GM19035 (cell line): ENCODE measurements around the gene MAPKAPK3.

Source experiments
- ATAC-seq: cut with Tn5 transposase; IDR thresholded peaks from one replicate; pipeline ENCODE4 v1.9.1; 2021; ENCODE audit not compliant: unreplicated experiment

The MAPKAPK3 gene

DNA sequence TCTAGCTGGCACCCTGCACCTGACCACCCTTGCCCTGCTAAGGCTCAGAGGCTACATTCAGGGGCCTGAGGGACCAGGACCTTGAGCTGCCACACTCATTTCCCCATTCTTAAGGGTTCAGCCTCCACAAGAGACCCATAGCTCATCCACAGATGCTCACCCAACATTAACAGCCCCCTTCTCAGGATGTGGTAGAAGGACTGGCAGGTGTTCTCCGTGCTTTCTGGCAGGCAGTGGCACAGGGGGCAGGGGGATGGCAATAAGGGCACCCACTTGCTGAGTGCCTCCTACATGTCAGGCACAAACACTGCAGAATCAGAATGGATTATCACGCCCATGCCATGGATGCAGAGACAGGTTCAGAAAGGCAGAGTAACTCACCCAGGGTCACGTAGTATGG is 9.4 kb downstream of the MAPKAPK3 start:
- ATAC-seq, result no peak

GRCh38 chr3:50627407-50628051 is 10.6 kb downstream of the MAPKAPK3 start:
- ATAC-seq, result no peak

- no peak for ATAC-seq
These were observed 11.7 kb downstream of the MAPKAPK3 start for GRCh38 chr3:50628601-50629000.

DNA sequence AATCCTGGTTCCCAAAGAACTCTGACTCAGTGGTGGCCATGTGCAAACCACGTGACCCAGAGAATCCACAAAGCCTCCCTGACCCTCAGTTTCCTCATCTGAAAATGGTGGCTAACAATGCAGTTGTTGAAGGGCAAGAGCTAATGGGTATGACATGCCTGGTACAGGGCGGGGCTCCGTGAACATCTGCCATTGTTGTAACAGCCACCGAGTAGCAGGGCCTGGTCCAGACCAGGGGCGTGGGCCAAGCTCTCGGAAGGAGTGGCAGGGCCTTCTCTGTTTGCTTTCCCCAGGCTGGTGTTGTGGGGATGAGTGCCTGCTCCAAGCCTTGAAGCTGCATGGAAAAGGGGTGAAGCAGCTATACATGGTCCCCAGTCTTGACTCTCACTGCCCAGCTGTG is 13.4 kb downstream of the MAPKAPK3 start:
- ATAC-seq, result no peak

DNA sequence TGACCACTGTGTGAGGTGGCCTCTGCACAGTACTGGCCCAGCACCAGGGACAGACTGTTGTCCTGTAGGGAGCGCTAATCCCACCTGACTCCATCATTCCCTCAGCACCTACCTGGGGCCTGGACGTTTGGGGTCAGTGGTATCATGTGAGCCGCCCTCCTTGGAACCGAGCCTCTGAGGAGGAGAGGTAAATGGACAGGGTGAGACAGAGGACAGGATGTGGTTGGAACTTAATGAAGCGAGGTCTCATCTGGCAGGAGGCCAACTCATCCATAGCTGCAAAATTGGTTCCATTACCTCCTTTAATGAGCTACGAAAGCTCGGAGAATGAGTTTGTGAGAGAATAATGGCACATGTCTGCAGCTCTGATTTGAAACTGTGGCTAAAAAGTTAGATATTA is 13.9 kb downstream of the MAPKAPK3 start:
- no peak for ATAC-seq

GRCh38 chr3:50632450-50632849 is 15.5 kb downstream of the MAPKAPK3 start:
- no peak for ATAC-seq

GRCh38 chr3:50633230-50633790 is 16.4 kb downstream of the MAPKAPK3 start:
- no peak for ATAC-seq

GRCh38 chr3:50635066-50635465 is 18.1 kb downstream of the MAPKAPK3 start:
- ATAC-seq, result no peak

- ATAC-seq, result no peak
These were observed 20.1 kb downstream of the MAPKAPK3 start for GRCh38 chr3:50637011-50637410.

GRCh38 chr3:50637945-50638344 is 21.0 kb downstream of the MAPKAPK3 start:
- no peak for ATAC-seq

DNA sequence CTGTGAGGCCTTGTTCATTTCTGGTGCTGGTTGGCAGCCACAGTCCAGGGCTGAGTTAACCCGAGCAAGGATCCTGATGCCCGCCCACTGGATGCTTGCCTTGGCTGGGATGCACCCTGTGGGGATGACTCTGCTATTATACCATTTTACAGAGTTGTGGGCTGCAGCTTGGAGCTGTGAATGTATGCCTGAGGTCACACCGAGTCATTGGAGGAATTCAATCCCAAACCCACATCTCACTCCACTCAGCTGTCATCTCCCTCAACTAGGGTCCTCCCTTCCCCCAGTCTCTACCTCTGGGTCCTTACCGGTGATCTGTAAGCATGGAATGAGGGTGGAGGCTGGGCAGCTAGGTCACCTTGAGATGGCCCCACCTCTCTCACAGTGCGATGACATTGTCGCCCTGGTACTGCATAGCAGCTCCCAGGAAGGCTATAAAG is 22.1 kb downstream of the MAPKAPK3 start:
- ATAC-seq, result no peak

GRCh38 chr3:50642382-50642781 is 25.4 kb downstream of the MAPKAPK3 start:
- no peak for ATAC-seq

DNA sequence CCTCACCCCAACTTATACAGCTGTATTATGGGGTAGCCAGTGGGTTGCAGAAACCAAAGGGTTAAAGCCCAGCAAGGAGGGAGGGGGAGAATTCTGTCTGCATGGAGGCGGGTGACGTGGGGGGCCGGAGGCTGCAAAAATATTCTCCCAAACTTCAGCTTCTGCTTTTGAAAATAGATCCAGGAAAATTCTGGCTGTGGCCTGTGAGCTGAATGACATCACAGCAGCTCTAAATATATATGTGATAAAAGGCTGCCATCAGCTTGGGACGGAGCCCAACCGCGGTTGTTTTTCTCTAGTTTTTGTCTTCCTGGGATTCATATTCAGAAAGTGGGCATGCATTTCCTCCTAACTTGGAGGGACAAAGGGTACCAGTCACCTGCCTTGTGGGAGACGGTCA is 27.6 kb downstream of the MAPKAPK3 start:
- no peak for ATAC-seq

- no peak for ATAC-seq
These were observed 28.4 kb downstream of the MAPKAPK3 start for GRCh38 chr3:50645378-50645777.

DNA sequence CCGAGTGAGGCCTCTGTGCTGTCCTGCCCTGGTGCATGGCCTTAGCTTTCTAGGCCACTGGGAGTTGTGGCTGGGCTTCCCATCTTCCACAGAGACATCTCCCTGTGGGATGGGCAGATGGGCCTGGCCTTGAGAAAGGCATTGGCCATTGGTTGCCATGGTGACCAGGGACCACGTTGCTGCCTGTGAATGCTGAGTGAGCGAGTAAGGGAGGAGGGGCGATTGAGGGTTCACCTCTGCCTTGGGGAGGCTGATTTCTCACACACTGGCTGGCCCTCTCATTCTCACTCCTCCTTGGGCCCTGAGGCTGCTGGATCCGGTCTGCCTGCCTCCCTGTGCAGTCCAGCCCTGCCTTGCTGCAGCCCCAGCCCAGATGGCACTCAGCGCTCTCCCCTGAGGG is 31.4 kb downstream of the MAPKAPK3 start:
- ATAC-seq, result no peak

- ATAC-seq, result no peak
These were observed 32.0 kb downstream of the MAPKAPK3 start for GRCh38 chr3:50648944-50649343.

GRCh38 chr3:50649451-50649931 is 32.5 kb downstream of the MAPKAPK3 start:
- ATAC-seq, result no peak

- ATAC-seq, result no peak
These were observed 33.1 kb downstream of the MAPKAPK3 start for GRCh38 chr3:50650018-50650417.

DNA sequence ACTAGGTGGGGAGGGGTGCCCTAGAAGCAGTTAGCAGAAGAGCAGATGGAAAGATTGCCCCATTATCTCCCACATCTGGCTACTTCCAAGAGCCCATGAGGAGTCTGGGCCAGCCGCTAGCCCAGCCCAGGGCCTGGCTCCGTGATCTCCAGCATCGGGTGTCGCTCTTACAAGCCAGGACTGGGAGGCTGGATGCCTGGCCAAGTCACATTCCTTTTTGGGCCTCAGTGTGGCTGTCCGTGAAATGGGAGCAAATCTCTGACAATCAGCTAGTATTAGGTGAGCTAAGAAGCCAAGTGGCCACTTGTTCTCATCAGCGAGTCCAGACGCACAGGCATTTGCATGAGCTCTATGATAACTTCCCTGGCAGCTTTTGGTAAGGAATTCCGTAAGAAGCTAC is 34.5 kb downstream of the MAPKAPK3 start:
- no peak for ATAC-seq

DNA sequence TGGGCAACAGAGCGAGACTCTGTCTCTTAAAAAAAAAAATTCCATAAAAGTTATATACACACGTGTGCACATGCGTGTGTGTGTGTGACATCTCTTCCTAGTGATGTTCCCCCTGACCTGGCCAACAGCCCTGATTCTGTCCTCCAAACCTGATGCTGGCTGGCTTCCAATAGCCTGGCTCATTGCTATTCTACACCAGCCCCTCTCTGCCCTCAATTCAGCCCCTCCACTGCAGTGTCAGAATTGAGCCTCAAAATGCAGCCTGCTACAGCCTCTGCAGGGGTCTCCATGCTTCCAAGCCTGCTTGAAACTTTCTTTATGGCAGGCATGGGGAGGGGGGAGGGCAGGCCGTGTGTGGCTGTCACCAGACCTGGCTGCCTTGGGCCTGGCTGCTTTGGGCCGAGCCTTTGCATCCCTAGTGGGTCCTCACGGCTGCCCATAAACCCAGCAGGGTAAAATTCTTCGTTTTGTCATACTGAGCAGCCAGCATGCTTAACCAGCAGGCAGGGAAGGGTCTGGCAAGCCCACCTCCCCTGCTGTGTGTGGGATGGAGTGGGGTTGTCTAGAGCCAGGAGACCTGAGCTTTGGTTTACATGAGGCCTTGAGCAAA is 35.1 kb downstream of the MAPKAPK3 start:
- no peak for ATAC-seq

- ATAC-seq, result no peak
These were observed 35.8 kb downstream of the MAPKAPK3 start for GRCh38 chr3:50652709-50653108.

DNA sequence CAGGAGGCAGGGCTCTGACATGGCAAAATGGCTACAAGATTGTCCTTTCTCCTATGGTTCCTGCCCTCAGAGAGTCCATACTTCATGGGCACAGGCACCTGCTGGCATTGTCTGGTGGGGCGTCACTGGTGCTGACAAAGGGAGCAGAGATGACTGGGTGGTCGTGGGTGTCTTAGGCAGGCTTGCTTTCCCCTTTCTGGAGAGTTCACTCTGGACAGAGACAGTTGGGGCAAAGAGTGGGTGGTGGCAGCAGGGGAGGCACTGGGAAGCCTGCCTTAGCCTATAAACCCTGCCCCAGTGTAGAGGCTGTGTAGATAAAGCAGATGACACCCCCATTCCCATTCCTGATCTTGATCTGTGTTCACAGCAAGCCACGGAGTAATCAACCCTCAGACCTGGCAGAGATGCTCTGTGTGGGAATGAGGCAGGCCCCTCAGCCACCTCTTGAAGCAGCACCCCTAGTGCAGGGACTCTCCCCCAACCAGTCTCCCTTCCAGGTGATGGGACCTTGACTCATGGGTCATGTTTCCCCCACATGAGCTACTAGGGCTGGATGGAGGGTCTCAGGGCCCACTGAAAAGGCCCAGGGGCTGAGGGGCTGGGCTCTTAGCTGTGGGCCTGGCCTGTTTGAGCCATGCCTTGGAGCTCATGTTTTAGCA is 37.1 kb downstream of the MAPKAPK3 start:
- ATAC-seq, result no peak
